Stimulated activated CD4-positive, alpha-beta T cell treated with anti-CD3 and anti-CD28 coated beads, Interleukin-4, amount 100 ng/mL, for 24 hours (primary cell): Measurements from ENCODE around the gene PATZ1.
A peak's percentile ranks its signal among the peaks of the same experiment; 100 is the strongest.
"Not testable (repeated sequence)": the region's sequence is repeated elsewhere in the genome, so short reads cannot be mapped to it uniquely, and the experiment has no call there.

Experiments
- DNase-seq: peaks from one replicate; pipeline ENCODE4 v3.0.0-alpha.2; 2020

PATZ1 gene, protein sequence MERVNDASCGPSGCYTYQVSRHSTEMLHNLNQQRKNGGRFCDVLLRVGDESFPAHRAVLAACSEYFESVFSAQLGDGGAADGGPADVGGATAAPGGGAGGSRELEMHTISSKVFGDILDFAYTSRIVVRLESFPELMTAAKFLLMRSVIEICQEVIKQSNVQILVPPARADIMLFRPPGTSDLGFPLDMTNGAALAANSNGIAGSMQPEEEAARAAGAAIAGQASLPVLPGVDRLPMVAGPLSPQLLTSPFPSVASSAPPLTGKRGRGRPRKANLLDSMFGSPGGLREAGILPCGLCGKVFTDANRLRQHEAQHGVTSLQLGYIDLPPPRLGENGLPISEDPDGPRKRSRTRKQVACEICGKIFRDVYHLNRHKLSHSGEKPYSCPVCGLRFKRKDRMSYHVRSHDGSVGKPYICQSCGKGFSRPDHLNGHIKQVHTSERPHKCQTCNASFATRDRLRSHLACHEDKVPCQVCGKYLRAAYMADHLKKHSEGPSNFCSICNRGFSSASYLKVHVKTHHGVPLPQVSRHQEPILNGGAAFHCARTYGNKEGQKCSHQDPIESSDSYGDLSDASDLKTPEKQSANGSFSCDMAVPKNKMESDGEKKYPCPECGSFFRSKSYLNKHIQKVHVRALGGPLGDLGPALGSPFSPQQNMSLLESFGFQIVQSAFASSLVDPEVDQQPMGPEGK

DNA sequence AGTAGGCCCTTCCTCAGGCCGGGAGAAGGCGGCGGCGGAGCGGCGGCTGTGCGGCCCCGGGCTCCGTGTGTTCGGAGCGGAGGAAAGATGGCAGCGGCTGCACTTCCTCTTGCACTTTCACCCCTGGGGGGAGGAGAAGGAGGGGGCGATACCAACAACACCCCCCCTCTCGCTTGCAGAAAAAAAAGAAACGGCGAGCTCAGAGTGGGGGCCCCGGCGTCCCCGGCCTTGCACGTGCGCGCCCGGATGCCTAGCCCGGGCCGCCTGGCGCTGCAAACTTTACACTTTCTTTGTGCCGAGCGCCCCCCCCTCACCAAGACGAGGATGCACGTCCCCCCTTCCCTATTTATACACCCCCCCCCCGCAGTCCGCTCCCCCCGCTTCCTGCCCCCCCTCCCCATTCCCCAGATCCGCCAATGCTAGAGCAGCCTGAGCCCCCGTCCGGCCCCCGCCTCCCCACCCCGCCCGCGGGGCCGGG lies at the start of gene PATZ1:
PATZ1 (minus strand) TSS at position 92 of the 478 bp plus-strand sequence. CDS start 744 bp downstream, outside the sequence.
- DNase-seq = peak; percentile 81

DNA sequence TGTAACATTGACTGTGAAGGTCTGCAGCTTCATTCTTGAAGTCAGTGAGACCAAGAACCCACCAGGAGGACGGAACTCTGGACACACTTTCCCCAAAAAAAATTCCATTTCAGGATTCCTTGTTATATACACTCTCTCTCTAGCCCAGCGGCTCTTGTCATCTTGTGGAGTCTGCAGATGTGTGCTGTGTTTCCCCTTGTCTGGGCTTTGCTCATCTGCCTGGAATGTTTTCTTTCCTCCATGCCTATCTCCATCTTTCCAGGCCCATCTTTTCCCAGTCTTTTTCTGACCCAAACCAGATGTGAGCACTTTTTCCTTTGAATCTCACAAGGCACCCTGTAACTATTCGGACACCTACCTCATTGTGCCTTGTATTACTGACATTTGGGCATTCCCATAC lies 48.2 kb upstream of the PATZ1 start:
- DNase-seq = no peak

DNA sequence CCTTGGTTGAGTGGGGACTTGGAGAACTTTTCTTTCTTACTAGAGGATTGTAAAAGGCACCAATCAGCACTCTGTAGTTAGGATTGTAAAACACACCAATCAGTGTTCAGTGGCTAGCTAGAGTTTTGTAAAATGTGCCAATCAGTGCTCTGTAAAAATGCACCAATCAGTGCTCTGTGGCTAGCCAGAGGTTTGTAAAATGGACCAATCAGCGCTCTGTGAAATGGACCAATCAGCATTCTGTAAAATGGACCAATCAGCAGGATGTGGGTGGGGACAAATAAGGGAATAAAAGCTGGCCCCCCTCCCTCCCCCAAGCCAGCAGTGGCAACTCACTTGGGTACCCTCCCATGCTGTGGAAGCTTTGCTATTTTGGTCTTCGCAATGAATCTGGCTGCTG lies 47.7 kb upstream of the PATZ1 start:
- no peak for DNase-seq

DNA sequence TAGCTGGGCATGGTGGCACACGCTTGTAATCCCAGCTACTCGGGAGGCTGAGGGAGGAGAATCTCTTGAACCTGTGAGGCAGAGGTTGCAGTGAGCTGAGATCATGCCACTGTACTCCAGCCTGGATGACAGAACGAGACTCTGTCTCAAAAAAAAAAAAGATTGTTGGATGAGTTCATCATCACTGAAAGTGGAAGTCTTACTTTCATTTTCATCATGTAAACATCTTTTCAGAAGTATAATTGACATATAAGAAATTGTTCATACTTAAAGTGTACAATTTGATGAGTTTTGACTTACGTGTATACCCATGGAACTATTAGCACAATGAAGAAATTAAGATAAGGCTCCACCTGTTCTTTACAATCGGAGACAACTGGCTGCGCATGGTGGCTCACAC lies 32.5 kb upstream of the PATZ1 start:
- not testable (repeated sequence) for DNase-seq

DNA sequence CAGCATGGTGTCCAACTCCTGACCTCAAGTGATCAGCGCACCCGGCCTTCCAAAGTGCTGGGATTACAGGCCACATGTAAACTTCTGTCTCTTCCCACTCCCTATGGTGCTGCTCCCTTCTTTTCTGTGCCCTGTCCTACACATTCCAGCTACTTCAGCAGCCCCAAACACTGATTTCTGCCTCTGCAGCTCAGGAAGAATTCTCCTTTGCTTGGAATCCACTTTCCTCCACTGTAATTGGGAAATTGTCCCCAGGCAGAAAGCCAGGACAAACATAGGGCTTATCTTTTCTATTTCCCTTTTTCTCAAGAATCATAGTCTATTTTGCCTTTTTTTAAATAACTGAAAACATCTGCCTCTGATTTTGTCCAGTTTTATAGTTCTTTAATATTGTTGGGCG lies 32.0 kb upstream of the PATZ1 start:
- DNase-seq = no peak

DNA sequence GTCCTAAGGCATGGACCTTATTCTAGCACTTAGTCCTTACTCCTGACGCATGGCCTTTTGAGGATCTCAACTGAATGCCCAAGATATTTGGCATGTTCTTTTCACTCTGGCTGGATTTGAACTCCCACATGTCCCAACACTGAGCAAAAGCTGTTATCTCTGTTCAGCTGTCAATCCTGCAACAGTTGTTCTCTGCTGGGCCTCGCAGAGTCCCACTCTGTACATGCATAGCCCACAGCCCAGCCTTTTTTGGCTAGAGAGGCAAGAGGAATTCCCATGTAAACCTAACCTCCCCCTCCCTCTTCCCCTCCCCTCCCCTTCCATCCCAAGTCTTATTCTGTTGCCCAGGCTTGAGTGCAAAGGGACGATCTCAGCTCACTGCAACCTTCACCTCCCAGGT lies 31.5 kb upstream of the PATZ1 start:
- no peak for DNase-seq

DNA sequence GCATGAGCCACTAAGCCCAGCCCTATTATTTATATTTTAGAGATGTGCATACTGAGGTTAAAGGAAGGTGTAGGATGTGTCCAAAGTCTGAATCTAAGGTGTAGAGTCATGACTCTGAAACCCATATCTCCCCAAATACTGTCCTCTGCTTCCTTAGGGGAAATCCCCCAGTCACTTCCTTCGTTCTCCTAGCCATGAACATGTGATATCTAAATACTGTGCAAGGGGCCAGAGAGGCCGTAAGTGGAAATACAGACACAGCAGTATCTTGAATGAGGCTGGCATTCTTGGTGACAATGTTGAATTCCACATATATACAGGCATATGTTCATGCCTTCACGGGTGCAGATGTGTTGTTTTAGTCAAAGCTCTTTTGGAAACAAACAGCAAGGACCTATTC lies 21.3 kb upstream of the PATZ1 start:
- no peak for DNase-seq

DNA sequence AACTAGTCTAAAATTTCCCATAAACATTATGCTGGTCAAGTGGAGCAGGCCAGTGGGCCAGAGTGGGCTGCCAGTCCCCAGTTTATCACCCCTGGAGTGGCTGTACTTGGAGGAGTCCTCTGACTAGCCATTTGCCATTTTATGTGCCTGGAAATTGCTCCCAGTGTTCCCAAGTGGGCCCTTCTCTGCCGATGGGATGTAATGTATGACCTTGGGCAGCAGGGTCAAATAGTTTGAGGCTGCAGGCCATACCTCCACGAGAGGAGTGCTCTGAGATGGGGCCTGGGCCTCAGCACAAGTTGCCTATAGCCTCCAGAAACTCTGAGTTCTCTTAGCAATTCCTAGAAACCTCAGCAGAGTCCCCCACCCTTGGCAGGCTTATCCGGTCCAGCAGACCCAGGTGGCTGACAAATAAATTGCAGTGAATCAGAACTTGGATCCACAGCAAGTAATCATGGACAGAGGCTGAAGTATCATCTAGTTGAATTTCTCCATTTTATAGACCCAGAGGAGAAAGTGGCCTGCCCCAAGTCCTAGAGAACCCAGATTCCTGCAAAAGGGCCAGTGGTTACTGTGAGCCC lies 17.8 kb upstream of the PATZ1 start:
- DNase-seq = no peak

DNA sequence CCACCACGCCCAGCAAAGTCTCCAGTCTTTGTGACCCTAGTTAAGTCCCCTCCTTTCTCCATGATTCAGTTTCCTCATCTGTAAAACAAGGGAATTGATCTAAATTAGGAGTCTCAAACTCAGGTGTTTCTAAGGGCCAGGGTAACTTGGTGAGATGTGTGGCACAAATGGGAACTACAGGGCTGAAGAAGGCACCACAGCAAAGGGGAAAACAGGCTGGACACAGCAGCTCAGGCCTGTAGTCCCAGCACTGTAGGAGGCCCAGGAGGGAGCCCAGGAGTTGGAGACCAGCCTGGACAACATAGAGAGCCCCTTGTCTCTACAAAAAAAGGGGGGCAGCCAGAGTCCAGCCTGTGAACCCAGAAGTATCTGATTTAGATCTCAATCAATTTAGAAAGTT lies 15.6 kb upstream of the PATZ1 start:
- DNase-seq = no peak

DNA sequence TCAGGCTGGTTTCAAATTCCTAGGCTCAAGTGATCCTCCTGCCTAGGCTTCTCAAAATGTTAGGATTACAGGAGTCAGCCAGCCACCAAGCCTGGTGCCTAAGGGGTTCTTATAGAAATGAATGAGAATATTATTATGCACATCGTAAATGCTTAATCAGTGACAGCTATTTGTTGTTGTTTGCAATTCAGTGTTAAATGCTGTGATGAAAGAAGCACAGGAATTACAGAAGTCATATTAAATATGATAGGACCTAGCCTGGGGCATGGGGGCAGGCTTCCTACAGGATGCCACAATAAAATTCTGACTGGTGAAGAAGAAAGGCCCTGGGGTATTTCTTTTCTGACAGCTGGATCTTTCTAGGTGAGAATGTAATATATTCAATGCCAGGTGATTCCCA lies 13.9 kb upstream of the PATZ1 start:
- DNase-seq = no peak

DNA sequence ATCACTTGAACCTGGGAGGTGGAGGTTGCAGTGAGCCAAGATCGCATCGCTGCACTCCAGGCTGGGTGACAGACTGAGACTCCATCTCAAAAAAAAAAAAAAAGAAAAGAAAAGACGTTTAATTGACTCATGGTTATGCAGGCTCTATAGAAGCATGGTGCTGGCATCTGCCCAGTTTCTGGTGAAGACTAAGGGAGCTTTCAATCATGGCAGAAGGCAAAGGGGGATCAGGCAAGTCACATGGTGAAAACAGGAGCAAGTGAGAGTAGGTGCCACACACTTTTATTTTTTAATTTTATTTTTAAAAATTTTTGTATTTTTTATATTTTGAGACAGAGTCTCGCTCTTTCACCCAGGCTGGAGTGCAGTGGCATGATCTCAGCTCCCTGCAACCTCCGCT lies 8.4 kb upstream of the PATZ1 start:
- DNase-seq = no peak

DNA sequence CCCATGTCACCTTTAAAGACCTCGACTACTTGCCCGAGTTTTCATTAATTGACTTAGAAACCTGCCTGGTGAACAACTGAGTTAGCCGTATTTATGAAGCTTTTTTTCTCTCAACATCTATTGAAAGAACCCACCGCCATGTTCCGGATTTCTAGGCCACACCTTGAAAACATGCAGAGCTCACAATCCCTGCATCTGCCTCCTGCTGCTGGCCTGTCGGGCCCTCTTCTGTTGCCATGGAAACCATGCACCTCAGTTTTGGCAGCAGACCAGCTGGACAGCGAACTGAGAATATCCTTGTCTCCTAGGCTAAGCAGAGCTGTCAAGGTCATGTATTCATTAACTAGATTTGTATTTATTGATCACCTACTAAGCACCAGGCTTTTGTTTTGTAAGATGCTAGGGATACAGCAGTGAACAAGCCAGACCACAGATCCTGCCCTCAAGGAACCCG lies 4.3 kb upstream of the PATZ1 start:
- no peak for DNase-seq

DNA sequence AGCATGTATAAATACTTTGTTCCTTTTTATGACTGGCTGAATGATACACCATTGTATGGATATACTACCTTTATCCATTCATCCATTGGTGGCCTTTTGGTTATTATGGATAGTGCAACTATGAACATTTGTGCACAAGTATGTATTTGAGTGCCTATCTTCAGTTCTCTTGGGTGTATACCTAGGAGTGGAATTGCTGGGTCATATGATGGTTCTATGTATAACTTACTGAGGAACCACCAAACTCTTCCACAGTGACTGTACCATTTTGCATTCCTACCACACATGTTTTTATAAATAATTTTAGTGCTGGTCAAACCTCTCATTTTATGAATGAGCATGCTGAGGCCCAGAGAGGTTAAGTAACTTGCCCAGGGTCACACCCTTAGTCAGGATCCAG lies 3.8 kb upstream of the PATZ1 start:
- no peak for DNase-seq

DNA sequence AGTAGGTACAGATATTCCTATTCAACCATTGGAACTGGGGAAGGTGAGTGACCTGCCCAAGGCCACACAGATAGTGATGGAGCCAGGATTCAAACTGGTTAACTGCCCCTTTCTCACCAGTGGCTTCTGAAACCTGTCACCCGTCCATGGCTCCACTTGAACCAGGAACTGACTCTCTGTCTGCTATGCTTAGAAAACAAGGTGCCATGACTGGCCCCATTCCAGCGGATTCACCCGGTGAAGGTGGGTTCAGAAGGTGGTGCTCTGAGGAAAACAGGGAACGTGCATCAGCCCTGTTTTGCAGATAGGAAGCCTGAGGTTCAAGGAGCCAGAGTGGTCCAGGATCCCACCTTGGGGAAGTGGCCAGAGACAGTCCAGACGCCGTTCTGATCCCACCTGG lies 2.6 kb upstream of the PATZ1 start:
- DNase-seq = no peak

DNA sequence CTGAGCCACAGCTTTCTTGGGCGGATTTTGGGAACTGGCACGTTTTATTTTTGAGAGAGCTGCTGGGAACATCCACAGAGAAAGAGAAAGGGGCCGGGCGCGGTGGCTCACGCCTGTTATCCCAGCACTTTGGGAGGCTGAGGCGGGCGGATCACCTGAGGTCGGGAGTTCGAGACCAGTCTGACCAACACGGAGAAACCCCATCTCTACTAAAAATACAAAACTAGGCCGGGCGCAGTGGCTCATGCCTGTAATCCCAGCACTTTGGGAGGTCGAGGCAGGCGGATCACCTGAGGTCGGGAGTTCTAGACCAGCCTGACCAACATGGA lies 1.8 kb upstream of the PATZ1 start:
- DNase-seq = not testable (repeated sequence)

DNA sequence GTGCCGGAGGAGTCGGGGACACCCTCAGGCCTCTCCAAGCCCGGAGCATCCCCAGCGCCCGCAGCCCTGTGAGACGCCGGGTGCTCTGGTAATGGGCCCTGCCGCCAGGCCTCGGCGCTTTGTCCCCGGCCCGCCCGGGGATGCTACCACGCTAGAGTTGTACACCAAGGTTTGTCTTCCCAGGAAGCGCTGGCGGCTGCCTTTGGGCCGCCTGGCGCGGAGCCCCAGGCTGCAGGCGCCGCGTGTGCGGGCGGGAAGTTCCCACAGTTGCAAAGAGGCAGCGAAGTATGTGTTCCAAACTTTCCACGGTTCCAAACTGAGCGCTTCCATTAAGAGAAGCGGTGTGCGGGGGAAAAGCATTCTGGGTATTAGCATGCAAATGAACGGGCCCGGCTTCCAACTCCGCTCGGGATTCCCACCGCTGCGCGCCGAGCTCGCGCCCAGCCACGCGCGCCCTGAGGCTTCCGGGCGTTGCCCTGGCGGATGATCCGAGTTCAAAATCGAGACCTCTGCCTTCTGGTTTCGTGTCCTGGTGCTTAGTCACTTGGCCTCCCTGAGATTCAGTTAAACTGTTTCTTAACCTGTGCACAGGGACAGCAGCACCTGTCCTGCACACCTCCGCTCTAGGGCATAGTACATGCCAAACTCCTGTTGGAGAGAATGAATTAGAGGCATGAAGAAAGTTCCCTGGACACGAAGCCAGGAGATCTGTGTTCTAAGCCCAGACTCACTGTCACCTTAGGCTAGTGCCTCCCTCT lies 1.3 kb upstream of the PATZ1 start:
- peak; percentile 71 for DNase-seq

DNA sequence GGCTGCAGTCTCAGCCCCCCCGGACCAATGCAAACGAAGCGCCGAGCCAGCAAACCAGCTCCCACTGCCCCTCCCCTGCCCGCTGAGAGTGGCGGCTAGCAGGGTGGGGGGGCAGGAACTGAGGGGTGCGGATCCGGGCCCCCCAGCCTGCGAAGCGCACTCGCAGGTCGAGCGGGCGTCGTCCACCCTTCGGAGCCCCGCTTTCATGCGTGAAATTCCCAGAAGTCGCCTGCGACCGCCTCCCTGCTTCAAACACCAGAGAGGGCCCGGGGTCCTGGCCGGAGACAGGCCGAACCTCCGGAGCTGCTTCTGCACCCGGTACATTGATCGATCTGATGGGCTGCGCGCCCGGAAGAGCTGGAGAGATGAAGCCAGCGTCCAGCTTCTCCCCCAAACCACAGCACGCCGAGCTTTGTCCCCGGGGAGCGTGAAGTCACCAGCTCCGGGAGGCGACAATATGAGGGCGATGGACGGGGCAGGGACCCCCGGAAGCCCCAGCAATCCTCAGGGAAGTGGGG lies 646 bp upstream of the PATZ1 start:
- DNase-seq = peak; percentile 40

DNA sequence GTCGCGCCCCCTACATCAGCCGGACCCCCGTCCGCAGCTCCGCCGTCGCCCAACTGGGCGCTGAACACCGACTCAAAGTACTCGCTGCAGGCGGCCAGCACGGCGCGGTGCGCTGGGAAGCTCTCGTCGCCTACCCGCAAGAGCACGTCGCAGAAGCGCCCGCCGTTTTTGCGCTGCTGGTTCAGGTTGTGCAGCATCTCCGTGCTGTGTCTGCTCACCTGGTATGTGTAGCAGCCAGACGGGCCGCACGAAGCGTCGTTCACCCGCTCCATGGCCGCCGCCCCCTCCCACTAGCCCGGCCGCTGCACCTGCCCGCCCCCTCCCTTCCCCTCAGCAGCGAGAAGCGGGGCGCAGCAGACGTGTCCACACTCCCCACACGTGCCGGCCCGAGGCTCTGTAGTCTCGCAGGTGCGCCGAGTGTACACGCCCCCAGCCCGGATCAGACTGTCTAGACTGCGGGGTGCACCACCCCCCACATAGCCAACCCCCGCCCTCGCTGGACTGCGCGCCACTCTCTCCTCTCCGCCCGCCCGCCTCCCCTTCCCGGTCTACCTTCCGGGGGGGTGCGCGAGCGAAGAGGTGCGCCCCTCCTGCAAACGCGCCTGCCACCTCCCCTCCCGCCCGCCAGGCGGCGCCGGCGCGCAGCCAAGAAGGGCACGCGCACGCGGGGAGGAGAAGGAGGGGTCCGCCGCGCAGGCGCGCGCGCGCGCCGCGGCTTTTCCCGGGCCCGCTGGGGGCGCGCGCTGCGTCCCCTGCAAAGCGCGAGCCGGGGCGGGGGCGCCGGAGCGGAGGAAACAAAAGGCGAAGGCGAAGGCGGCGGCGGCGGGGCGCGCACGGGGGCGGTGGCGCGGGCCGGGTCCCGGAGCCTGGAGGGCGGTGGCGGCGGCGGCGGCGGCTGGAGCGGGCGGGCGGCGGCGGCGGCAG lies 553 bp downstream of the PATZ1 start:
- DNase-seq = peak; percentile 84

DNA sequence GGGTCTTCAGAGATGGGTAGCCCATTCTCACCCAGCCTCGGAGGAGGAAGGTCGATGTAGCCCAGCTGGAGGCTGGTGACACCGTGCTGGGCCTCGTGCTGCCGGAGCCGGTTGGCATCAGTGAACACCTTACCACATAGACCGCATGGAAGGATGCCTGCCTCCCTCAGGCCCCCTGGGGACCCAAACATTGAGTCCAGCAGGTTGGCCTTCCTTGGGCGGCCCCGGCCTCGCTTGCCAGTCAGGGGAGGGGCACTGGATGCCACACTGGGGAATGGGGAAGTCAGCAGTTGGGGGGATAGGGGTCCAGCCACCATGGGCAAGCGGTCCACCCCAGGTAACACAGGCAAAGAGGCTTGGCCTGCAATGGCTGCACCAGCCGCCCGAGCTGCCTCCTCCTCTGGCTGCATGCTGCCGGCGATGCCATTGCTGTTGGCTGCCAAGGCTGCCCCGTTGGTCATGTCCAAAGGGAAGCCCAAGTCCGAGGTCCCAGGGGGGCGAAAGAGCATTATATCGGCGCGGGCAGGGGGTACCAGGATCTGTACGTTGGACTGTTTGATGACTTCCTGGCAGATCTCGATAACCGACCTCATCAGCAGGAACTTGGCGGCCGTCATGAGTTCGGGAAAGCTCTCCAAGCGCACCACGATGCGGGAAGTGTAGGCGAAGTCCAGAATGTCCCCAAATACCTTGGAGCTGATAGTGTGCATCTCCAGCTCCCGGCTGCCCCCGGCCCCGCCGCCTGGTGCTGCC lies 1.4 kb downstream of the PATZ1 start:
- peak; percentile 27 for DNase-seq

DNA sequence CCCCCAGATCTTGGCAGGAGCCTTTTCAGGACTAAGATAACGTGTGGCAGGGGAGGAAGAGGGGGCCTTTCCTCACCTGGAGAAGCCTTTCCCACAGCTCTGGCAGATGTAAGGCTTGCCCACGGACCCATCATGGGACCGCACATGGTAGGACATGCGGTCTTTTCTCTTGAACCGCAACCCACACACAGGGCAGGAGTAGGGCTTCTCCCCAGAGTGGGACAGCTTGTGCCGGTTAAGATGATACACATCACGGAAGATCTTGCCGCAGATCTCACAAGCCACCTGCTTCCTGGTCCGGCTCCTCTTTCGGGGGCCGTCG lies 1.9 kb downstream of the PATZ1 start:
- DNase-seq = peak; percentile 25
